Activated CD4-positive, alpha-beta T cell treated with anti-CD3 and anti-CD28 coated beads, Interleukin-2, amount 10 ng/mL, durations not matched to agents 24 days and 14 days (primary cell): ENCODE data around the gene CAMK2N2. TPM values are rescaled to one million over a fixed set of nuclear protein-coding genes. Genes with fewer than 3 reads are reported as not detected.

ENCODE experiments used
- DNase-seq: peaks from one replicate; pipeline ENCODE4 v3.0.0; 2022
- H3K27ac Mint-ChIP-seq: one replicate; pipeline ENCODE4 v1.8.0; 2022; ENCODE audit warnings: mild to moderate bottlenecking, mixed read lengths
- H3K27me3 Mint-ChIP-seq: one replicate; pipeline ENCODE4 v1.8.0; 2022; ENCODE audit warnings: mixed read lengths
- H3K36me3 Mint-ChIP-seq: one replicate; pipeline ENCODE4 v1.8.0; 2022; ENCODE audit warnings: low read depth, mild to moderate bottlenecking, mixed read lengths
- H3K4me1 Mint-ChIP-seq: one replicate; pipeline ENCODE4 v1.8.0; 2021; ENCODE audit warnings: mixed read lengths
- H3K4me3 Mint-ChIP-seq: one replicate; pipeline ENCODE4 v1.8.0; 2022; ENCODE audit warnings: mild to moderate bottlenecking, moderate library complexity, mixed read lengths
- H3K9me3 Mint-ChIP-seq: one replicate; pipeline ENCODE4 v1.8.0; 2021; ENCODE audit warnings: mixed read lengths
- intact Hi-C: fragments of 100-400 bp; cut with micrococcal nuclease; formaldehyde crosslinking; loops from one replicate; pipeline ENCODE4 v1.15.1; 2023
- total RNA-seq: library from RNA; stranded (reverse); gene quantifications from 2 replicates; pipeline ENCODE4 v1.2.3, GENCODE V29; 2022

Gene CAMK2N2
- total RNA-seq, 1 donor from 2014 or later: 0.14 TPM

- Mint-ChIP-seq H3K4me1 (peaks cover 22% of the 10 kb centered on the region), H3K4me3 (peak overlapping the region; percentile 78), H3K36me3 (peaks cover 23% of the 10 kb centered on the region), H3K27ac (peak overlapping the region; percentile 57), H3K27me3 (peaks cover 40% of the 10 kb centered on the region), H3K9me3 (no peaks in the 10 kb centered on the region)
- DNase-seq: peak; percentile 86
- intact Hi-C loops: loop anchor here (1.0 kb wide), 1 partner anchor 10 kb away; no protein-coding TSS in a partner anchor
Observed at GRCh38 chr3:184259878-184260723, 1.3 kb downstream of the CAMK2N2 start.

DNA sequence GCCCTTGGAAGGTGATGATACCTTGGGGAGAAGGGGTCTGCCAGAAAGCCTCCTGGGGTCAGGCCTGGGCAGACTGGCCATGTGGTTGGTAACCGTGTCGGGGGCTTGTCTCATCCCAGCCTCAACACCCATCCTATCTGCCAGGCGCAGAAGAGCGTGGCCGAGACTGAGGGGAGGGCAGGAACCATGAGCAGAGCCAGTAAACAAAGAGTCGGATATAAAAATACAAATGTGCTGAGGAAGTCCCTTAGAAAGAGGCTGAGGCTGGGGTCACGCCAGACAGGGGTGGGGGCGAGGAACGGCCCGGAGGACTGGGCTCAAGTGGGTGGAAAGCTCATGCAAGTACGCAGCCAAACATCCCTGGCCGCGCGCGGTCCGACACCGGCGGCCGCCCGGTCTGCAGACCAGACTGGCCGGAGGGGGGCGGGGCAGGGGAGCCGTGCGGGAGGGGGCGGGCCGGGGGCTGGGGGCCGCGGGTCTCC is 1.9 kb downstream of the CAMK2N2 start:
- H3K4me1 Mint-ChIP-seq: peaks cover 22% of the 10 kb centered on the region
- peak overlapping the region; percentile 62 for H3K4me3 Mint-ChIP-seq
- H3K27me3 Mint-ChIP-seq: peaks cover 33% of the 10 kb centered on the region
- H3K27ac Mint-ChIP-seq: peak overlapping the region; percentile 66
- H3K9me3 Mint-ChIP-seq: no peaks in the 10 kb centered on the region
- DNase-seq: no peak
- H3K36me3 Mint-ChIP-seq: peaks cover 23% of the 10 kb centered on the region
- intact Hi-C loops: no loop called here

GRCh38 chr3:184258926-184259325 is 2.4 kb downstream of the CAMK2N2 start:
- H3K9me3 Mint-ChIP-seq: no peaks in the 10 kb centered on the region
- H3K4me1 Mint-ChIP-seq: peaks cover 22% of the 10 kb centered on the region
- intact Hi-C loops: no loop called here
- H3K27me3 Mint-ChIP-seq: peaks cover 33% of the 10 kb centered on the region
- H3K4me3 Mint-ChIP-seq: no peak overlapping the region
- no peak overlapping the region for H3K27ac Mint-ChIP-seq
- no peak for DNase-seq
- peaks cover 23% of the 10 kb centered on the region for H3K36me3 Mint-ChIP-seq

DNA sequence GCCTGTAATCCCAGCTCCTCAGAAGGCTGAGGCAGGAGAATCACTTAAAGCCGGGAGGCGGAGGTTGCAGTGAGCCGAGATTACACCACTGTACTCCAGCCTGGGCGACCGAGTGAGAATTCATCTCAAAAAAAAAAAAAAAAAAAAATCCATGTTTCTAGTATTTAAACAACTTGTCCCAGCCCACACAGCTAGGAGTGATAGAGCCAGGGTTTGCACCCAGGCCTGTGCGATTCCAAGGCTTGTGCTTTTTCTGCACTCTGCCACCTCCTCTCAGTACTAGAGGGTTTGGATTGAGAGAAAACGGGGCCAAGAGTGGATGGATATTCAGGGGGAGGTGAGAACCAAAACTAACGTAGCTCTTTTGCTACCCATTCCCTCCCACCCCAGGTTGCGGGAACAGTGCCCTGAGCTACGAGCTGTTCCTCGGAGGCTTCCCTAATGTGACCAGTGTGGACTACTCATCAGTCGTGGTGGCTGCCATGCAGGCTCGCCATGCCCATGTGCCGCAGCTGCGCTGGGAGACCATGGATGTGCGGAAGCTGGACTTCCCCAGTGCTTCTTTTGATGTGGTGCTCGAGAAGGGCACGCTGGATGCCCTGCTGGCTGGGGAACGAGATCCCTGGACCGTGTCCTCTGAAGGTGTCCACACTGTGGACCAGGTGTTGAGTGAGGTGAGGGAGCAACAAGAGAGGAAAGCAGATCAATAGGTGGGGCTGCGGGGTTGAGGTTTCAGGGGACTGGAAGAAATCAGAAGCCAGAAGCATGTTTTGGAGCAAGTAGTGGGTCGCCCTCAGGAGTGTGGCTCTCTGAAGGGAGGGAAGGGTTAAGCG is 4.1 kb downstream of the CAMK2N2 start:
- Mint-ChIP-seq H3K9me3 (no peaks in the 10 kb centered on the region), H3K4me3 (no peak overlapping the region), H3K27ac (no peak overlapping the region), H3K36me3 (peaks cover 23% of the 10 kb centered on the region), H3K4me1 (peaks cover 19% of the 10 kb centered on the region), H3K27me3 (peaks cover 25% of the 10 kb centered on the region)
- intact Hi-C loops: no loop called here
- DNase-seq: no peak

GRCh38 chr3:184255291-184256039 is 5.9 kb downstream of the CAMK2N2 start:
- peaks cover 16% of the 10 kb centered on the region for H3K27me3 Mint-ChIP-seq
- H3K4me3 Mint-ChIP-seq: no peak overlapping the region
- no peak for DNase-seq
- H3K4me1 Mint-ChIP-seq: peaks cover 11% of the 10 kb centered on the region
- peak overlapping the region; percentile 14 for H3K27ac Mint-ChIP-seq
- peaks cover 20% of the 10 kb centered on the region for H3K36me3 Mint-ChIP-seq
- H3K9me3 Mint-ChIP-seq: no peaks in the 10 kb centered on the region
- intact Hi-C loops: no loop called here

DNA sequence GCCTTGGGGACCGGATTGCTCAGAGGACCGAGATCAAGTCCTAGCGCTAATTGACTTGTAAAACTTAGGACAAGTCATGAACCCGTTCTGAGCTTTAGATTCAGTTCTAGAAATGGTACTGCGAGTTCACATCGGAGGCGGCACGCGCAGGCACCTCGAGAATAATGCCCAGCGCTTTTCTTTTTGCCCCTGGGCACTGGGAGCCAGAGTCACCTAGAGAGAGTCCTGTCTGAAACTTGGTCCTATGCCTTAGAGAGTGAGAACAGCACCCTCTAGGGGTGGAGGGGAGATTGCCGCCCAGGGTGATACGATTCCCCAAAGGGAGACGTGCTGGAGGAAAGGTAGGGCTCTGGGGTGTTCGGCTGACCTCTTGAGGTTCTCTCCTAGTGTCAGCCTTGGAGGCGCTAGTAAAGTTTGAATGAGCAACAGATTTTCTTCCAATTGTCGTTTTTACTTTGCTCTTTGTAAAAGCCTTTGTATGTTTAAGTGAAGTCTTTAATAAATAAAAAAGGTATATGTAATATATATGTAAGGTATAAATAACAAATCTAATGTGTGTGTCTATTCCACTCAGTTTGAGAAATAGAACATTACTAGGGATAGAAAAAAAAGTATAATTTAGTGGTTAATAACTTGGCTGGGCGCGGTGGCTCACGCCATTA is 11.1 kb downstream of the CAMK2N2 start:
- intact Hi-C loops: loop anchor here (1.0 to 5.0 kb wide), 3 partner anchors 10 to 233 kb away; partner anchors contain the start of gene ABCC5
- Mint-ChIP-seq H3K4me1 (peaks cover 16% of the 10 kb centered on the region), H3K27me3 (no peaks in the 10 kb centered on the region), H3K27ac (peak overlapping the region; percentile 100), H3K36me3 (peaks cover 13% of the 10 kb centered on the region), H3K4me3 (peak overlapping the region; percentile 98), H3K9me3 (no peaks in the 10 kb centered on the region)
- peak; percentile 97 for DNase-seq

GRCh38 chr3:184249412-184250166 is 11.8 kb downstream of the CAMK2N2 start, which contains the start of gene EEF1AKMT4:
Gene EEF1AKMT4, plus strand, starts transcription at chr3:184249672. Its CDS starts 23 bp downstream, at chr3:184249695.
- intact Hi-C loops: loop anchor here (1.0 to 5.0 kb wide), 9 partner anchors 11 to 232 kb away; partner anchors contain the start of genes ABCC5, AP2M1, EIF2B5 and EIF4G1
- Mint-ChIP-seq H3K4me1 (peaks cover 16% of the 10 kb centered on the region), H3K27ac (peak within 1 kb of the TSS; percentile 100), H3K4me3 (peak within 1 kb of the TSS; percentile 98), H3K27me3 (no peaks in the 10 kb centered on the region), H3K36me3 (peaks cover 20% of the 10 kb centered on the region), H3K9me3 (no peaks in the 10 kb centered on the region)
- DNase-seq: peak; percentile 99

- intact Hi-C loops: loop anchor here (1.0 to 2.0 kb wide), 7 partner anchors 40 to 115 kb away; partner anchors contain the start of genes ABCF3, AP2M1, EIF2B5 and EIF4G1
- H3K27ac Mint-ChIP-seq: peak within 1 kb of the TSS; percentile 100
- peaks cover 16% of the 10 kb centered on the region for H3K4me1 Mint-ChIP-seq
- peak within 1 kb of the TSS; percentile 98 for H3K4me3 Mint-ChIP-seq
- peaks cover 24% of the 10 kb centered on the region for H3K36me3 Mint-ChIP-seq
- DNase-seq: peak; percentile 97
- no peaks in the 10 kb centered on the region for H3K9me3 Mint-ChIP-seq
- no peaks in the 10 kb centered on the region for H3K27me3 Mint-ChIP-seq
Observed at GRCh38 chr3:184248454-184249411, 12.6 kb downstream of the CAMK2N2 start, which contains the start of gene ALG3. Gene ALG3, minus strand, starts transcription at chr3:184248962. Its CDS starts 22 bp downstream, at chr3:184248940.

- H3K36me3 Mint-ChIP-seq: peaks cover 32% of the 10 kb centered on the region
- no peak for DNase-seq
- intact Hi-C loops: no loop called here
- H3K9me3 Mint-ChIP-seq: no peaks in the 10 kb centered on the region
- no peak overlapping the region for H3K27ac Mint-ChIP-seq
- H3K4me1 Mint-ChIP-seq: peaks cover 5% of the 10 kb centered on the region
- H3K4me3 Mint-ChIP-seq: no peak overlapping the region
- no peaks in the 10 kb centered on the region for H3K27me3 Mint-ChIP-seq
Observed at GRCh38 chr3:184242297-184242685, 19.1 kb downstream of the CAMK2N2 start.

DNA sequence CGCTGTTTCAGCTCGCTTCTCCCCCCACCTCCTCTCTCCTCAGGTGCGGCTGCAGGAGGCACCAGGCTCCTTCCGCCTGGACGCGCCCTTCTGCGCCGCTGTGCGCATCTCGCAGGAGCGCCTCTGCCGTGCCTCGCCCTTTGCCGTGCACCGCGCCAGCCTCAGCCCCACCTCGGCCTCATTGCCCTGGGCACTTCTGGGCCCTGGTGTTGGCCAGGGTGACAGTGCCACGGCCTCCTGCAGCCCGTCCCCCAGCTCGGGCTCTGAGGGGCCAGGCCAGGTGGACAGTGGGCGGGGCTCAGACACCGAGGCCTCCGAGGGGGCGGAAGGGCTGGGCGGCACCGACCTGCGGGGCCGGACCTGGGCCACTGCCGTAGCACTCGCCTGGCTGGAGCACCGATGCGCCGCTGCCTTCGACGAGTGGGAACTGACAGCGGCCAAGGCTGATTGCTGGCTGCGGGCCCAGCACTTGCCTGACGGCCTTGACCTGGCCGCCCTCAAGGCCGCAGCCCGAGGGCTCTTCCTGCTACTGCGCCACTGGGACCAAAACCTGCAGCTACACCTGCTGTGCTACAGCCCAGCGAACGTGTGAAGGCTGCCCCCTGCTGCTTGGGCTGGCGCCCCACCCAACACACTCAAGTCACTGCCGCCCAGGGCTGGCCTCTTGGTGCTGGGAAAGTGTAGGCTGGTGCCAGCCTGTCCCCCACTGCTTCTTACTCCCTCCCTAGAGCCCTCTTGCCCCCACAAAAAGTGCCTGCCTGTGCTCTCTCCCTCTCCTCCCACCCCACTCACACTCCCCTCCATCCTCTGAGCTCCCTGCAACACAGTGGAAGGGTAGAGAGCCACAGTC is 19.7 kb downstream of the CAMK2N2 start:
- Mint-ChIP-seq H3K36me3 (peaks cover 32% of the 10 kb centered on the region), H3K4me1 (peaks cover 5% of the 10 kb centered on the region), H3K9me3 (no peaks in the 10 kb centered on the region), H3K27me3 (no peaks in the 10 kb centered on the region), H3K4me3 (no peak overlapping the region), H3K27ac (no peak overlapping the region)
- intact Hi-C loops: no loop called here
- DNase-seq: no peak

DNA sequence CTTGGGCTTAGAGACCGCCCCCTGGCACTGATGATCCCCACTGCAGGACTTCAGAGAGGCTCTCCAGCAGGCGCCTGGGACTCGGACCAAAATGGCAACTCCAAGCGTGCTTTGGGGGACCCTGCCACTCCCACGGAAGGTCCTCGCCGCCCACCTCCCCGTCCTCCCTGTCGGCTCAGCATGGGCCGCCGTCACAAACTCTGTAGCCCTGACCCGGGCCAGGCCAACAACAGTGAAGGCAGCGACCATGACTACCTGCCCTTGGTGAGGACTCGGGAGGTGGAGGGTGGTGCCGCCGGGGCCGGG is 20.3 kb downstream of the CAMK2N2 start:
- intact Hi-C loops: no loop called here
- DNase-seq: no peak
- Mint-ChIP-seq H3K4me1 (peaks cover 5% of the 10 kb centered on the region), H3K36me3 (peaks cover 31% of the 10 kb centered on the region), H3K27ac (no peak overlapping the region), H3K4me3 (no peak overlapping the region), H3K27me3 (no peaks in the 10 kb centered on the region), H3K9me3 (no peaks in the 10 kb centered on the region)
